Lower leg skin (tissue), 3 donors: ENCODE measurements around the gene TRPC4.

Experiments
- CTCF ChIP-seq, 3 donors: fragments of 450-650 bp; IDR thresholded peaks; one replicate each; pipeline ENCODE4 v1.5.1; 2016; ENCODE audit warnings: antibody characterized with exemption in 3 of 3, mild to moderate bottlenecking in 3 of 3, moderate library complexity in 2 of 3
- POLR2A ChIP-seq, 2 donors: fragments of 450-650 bp; IDR thresholded peaks; one replicate each; pipeline ENCODE4 v1.6.1; 2016 to 2017; ENCODE audit warnings: antibody characterized with exemption in 2 of 2, mild to moderate bottlenecking in 1 of 2, moderate library complexity in 1 of 2

- no peak for TF ChIP-seq CTCF (IDR thresholded peaks at IDR 0.05)
- TF ChIP-seq POLR2A (IDR thresholded peaks at IDR 0.05): no peak
Measured at GRCh38 chr13:37753776-37754175, 115.8 kb downstream of the TRPC4 start.
